ENCODE results near the gene ZNF668. TPM values are rescaled to one million over a fixed set of nuclear protein-coding genes. Genes with fewer than 3 reads are reported as not detected.

ZNF668 gene
- 5.9 TPM for total RNA-seq
- long read RNA-seq, transcript ZNF668-201 (3 exons, 2,762 nt), result major isoform, 9 of 14 reads
- long read RNA-seq, partial matches to known transcripts, result 4 of 14 reads
- long read RNA-seq, other reads (novel, unspliced or antisense), result 1 of 14 reads

- intact Hi-C loops (cut with DNase I), result loop anchor here (2.0 to 5.0 kb wide), 4 partner anchors 21 to 117 kb away; partner anchors contain the start of genes SETD1A, STX4 and VKORC1
- DNase-seq (ENCODE audit: low spot score), result peak; percentile 100
Observed at GRCh38 chr16:31073970-31074813, at the start of gene ZNF668, which contains the start of gene ZNF646. Gene ZNF668 (minus strand): TSS chr16:31074240. CDS start chr16:31064459, 9,781 bp downstream. Gene ZNF646 (plus strand): TSS chr16:31074422. CDS start chr16:31076325, 1,903 bp downstream.

- intact Hi-C loops (cut with DNase I), result no loop called here
- no peak for DNase-seq (ENCODE audit: low spot score)
Observed at GRCh38 chr16:31120129-31120528, 46.1 kb upstream of the ZNF668 start.

GRCh38 chr16:31118223-31119155 is 44.4 kb upstream of the ZNF668 start:
- intact Hi-C loops (cut with DNase I), result loop anchor here (10.0 kb wide), 1 partner anchor 66 kb away; the partner anchor contains the start of gene FUS

DNA sequence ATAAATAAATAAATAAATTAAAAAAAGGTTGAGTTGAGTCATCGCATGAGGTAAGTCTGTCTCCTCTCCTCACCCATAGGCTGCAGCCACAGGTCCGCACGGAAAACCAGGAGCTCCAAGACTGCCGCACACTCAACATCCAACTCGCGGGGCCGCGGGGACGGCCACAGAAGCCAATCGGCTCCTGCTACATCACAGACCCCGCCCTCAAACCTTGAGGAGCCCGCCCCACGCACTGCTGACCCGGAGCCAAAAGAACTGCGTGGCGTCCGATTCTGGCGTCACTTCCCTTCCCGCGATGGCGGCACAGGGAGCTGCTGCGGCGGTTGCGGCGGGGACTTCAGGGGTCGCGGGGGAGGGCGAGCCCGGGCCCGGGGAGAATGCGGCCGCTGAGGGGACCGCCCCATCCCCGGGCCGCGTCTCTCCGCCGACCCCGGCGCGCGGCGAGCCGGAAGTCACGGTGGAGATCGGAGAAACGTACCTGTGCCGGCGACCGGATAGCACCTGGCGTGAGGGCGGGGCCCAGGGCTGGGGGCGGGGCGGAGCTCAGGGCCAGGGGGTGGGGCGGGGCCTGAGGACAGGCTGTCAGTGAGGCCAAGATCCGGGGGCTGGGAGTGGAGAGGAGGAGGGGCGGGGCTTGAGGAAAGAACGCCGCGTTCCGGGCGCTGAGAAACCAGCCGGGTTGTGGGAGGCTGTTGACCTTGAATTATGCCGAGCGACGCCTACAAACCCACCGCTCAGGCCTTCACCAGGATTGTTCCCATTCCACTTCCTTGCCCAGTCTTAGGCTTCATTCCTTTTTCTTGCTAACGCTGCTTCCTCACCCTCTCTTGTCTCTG is 43.6 kb upstream of the ZNF668 start, which contains the start of gene KAT8:
TSS of gene KAT8 (plus strand) at position 281 of the 839 bp plus-strand sequence. CDS start at position 299, 18 bp downstream.
- intact Hi-C loops (cut with DNase I), result loop anchor here (10.0 kb wide), 1 partner anchor 67 kb away; the partner anchor contains the start of gene FUS
- DNase-seq (ENCODE audit: low spot score), result peak; percentile 99

More at GRCh38 chr16:31118223-31119155, 44.4 kb upstream of the ZNF668 start:
- DNase-seq (ENCODE audit: low spot score), result no peak

DNA sequence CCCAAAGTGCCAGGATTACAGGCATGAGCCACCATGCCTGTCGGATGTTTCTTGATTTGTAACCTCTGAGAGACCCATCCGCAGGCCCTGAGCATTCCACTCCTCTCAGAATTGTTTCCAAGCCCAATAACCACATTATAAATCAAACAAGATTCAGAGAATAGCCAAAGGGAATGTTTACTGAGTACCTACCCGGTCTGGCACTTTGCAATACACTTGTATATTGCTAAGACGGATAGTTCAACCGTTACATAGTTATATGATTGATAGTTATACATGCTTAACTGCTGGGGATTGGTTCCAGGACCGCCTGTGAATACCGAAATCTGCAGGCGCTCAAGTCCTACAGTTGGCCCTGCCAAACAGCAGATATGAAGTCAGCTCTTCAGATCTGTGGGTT is 40.4 kb upstream of the ZNF668 start:
- intact Hi-C loops (cut with DNase I), result loop anchor here (10.0 kb wide), 1 partner anchor 70 kb away; the partner anchor contains the start of gene FUS
- DNase-seq (ENCODE audit: low spot score), result no peak

GRCh38 chr16:31113121-31114120 is 39.4 kb upstream of the ZNF668 start:
- intact Hi-C loops (cut with DNase I), result loop anchor here (2.0 to 10.0 kb wide), 2 partner anchors 29 to 71 kb away; partner anchors contain the start of gene FUS
- DNase-seq (ENCODE audit: low spot score), result no peak

DNA sequence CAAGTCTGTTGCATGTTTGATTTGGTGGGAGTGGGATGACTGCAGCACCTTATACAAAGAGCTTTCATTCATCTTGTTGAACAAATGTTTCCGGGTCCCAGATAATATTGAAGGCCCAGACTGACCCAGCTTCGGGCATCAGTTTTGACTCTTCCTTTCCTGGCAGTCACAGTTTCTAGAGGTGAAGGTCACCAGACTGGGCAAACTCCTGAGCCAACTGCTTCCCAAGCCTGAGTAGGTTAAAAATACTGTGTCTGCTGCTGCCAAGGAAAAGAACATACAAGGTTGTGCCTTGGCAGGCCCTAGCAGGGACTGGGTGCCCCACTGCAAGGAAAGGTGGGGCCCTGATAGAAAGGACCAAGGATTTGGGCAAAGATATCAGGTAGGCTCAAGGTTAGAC is 38.7 kb upstream of the ZNF668 start:
- no peak for DNase-seq (ENCODE audit: low spot score)
- intact Hi-C loops (cut with DNase I), result loop anchor here (2.0 to 10.0 kb wide), 2 partner anchors 30 to 72 kb away; partner anchors contain the start of gene FUS

GRCh38 chr16:31111881-31112466 is 37.9 kb upstream of the ZNF668 start:
- intact Hi-C loops (cut with DNase I), result loop anchor here (2.0 to 10.0 kb wide), 2 partner anchors 31 to 73 kb away; partner anchors contain the start of gene FUS
- DNase-seq (ENCODE audit: low spot score), result no peak

DNA sequence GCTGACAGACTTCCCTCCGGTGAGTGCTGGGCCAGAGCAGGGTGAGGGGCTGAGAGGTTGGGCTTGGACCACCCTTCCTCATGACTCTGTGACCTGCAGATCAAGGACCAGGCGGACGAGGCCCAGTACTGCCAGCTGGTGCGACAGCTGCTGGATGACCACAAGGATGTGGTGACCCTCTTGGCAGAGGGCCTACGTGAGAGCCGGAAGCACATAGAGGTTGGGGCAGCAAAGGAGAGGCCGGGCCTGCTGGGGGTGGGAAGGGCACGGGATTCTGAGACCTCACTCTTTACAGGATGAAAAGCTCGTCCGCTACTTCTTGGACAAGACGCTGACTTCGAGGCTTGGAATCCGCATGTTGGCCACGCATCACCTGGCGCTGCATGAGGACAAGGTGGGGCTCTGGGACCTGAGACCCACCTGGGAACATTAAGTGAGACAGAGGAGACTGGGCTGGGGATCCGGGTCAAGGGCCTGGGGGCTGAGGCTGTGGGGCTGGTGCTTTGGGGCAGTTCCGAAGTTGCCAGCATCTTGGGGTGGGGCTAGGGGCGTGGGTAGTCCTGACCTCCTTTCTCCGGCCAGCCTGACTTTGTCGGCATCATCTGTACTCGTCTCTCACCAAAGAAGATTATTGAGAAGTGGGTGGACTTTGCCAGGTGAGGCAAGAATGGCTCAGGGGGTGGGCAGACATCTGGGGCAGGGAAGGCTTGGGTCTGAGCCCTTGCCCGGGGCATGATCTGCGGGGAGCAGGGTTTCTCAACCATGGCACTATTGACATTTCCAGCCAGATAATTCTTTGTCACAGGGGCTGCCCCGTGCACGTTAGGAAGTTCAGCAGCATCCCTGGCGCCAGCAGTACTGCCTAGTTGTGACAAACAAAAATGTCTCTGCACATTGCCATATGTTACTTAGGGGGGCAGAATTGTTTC is 36.3 kb upstream of the ZNF668 start:
- intact Hi-C loops (cut with DNase I), result loop anchor here (10.0 kb wide), 1 partner anchor 74 kb away; the partner anchor contains the start of gene FUS
- DNase-seq (ENCODE audit: low spot score), result no peak

- intact Hi-C loops (cut with DNase I), result loop anchor here (10.0 kb wide), 1 partner anchor 75 kb away; the partner anchor contains the start of gene FUS
- no peak for DNase-seq (ENCODE audit: low spot score)
Observed at GRCh38 chr16:31109622-31110021, 35.6 kb upstream of the ZNF668 start.

DNA sequence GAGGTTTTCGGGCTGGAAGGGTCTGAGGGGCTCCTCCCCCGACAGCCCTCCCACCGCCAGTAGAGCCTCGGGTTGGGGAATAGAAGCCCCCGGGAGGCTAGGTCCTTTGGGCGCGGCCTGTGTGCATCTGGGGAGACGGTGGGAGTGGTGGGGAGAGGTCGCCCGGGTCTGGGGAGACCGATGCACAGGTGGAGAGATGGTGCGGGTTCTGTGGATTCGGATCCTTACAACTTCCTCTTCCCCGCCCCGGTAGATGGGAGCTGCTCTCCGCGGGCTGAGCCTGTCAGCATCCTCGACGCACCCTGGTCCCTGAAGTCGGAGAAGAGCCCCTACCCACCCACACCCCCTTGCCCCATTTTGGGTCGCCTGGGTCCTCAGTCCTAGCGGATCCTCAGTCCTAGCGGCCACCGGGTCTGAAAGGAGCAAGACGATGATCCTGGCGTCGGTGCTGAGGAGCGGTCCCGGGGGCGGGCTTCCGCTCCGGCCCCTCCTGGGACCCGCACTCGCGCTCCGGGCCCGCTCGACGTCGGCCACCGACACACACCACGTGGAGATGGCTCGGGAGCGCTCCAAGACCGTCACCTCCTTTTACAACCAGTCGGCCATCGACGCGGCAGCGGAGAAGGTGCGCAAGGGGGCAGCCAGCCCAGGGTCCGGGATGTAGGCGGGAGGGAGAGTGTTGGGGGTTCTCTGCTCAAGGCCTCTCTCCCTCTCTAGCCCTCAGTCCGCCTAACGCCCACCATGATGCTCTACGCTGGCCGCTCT is 34.9 kb upstream of the ZNF668 start:
- intact Hi-C loops (cut with DNase I), result no loop called here
- DNase-seq (ENCODE audit: low spot score), result no peak

GRCh38 chr16:31108035-31108793 is 34.2 kb upstream of the ZNF668 start, which contains the start of gene BCKDK:
Gene BCKDK (plus strand): TSS chr16:31108386. CDS start chr16:31109224, 838 bp downstream.
- DNase-seq (ENCODE audit: low spot score), result peak; percentile 93
- intact Hi-C loops (cut with DNase I), result no loop called here

DNA sequence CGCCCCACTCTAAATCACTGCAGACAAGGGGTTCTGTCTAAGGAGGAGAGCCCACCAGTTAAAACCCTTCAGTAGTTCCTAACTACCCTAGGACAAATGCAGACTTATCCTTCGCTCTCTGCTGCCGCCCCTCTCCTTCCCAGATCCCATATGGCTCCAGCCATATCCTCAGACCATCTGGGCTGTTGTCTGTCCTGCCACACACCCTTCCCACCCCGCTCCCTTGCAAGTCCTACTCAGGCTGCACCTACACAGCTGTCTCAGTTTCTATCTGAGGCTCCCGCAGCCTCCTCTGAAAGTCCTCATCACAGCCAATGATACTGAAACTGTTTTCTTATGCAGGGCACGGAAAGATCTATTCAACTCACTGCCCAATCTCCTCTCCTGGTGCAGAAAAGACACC is 33.4 kb upstream of the ZNF668 start:
- DNase-seq (ENCODE audit: low spot score), result no peak

More for the DNA sequence above, 33.4 kb upstream of the ZNF668 start:
- intact Hi-C loops (cut with DNase I), result no loop called here

All from cardiac septum (tissue), 1 donor.